H1 (cell line): Measurements from ENCODE around the gene ANKRD11. TPM values are rescaled to one million over a fixed set of nuclear protein-coding genes. Genes with fewer than 3 reads are reported as not detected.

Source experiments
- CTCF ChIA-PET: fragments of 300-600 bp; sonication (Branson Sonifier 250); formaldehyde crosslinking; loops from one replicate; lab custom pipeline; 2021; ENCODE audit not compliant: partially characterized antibody; lab: Charles Lee
- POLR2A ChIA-PET: fragments of 300-600 bp; sonication (Branson Sonifier 250); formaldehyde crosslinking; loops from one replicate; lab custom pipeline; 2021; ENCODE audit warnings: inconsistent platforms; ENCODE audit not compliant: partially characterized antibody; lab: Charles Lee
- DNase-seq, 2 experiments: peaks; one replicate each; pipeline versions ENCODE4 v3.0.0 to v3.0.0-alpha.2; 2010 to 2022; ENCODE audit warnings: low spot score in 2 of 2, low read depth in 1 of 2, mixed read lengths in 1 of 2
- FAIRE-seq: peaks from 2 replicates; lab custom pipeline; 2011; peaks lifted over from hg19 to GRCh38; lab: Jason Lieb, UNC
- H2AFZ ChIP-seq: 2 replicates; pipeline ENCODE4 v1.8.1; 2012; ENCODE audit warnings: low read length, inconsistent platforms
- H2AK5ac ChIP-seq: 2 replicates; pipeline ENCODE4 v1.6.1; 2013; ENCODE audit warnings: low read depth, low read length
- H2BK120ac ChIP-seq: replicated peaks from 2 replicates; pipeline ENCODE3; 2013; ENCODE audit warnings: low read depth, low read length, inconsistent platforms
- H2BK12ac ChIP-seq: 2 replicates; pipeline ENCODE4 v1.6.1; 2013; ENCODE audit warnings: low read depth, low read length
- H2BK15ac ChIP-seq: 2 replicates; pipeline ENCODE4 v1.6.1; 2013; ENCODE audit warnings: low read length
- H2BK20ac ChIP-seq: 2 replicates; pipeline ENCODE4 v1.6.1; 2013; ENCODE audit warnings: low read length
- H2BK5ac ChIP-seq: 2 replicates; pipeline ENCODE4 v1.6.1; 2013; ENCODE audit warnings: low read depth, low read length
- H3K14ac ChIP-seq: 2 replicates; pipeline ENCODE4 v1.6.1; 2013; ENCODE audit warnings: inconsistent platforms; ENCODE audit not compliant: insufficient read length
- H3K18ac ChIP-seq: 2 replicates; pipeline ENCODE4 v1.6.1; 2013; ENCODE audit warnings: low read length; ENCODE audit errors: extremely low read depth
- H3K23ac ChIP-seq: 2 replicates; pipeline ENCODE4 v1.6.1; 2013; ENCODE audit warnings: inconsistent platforms; ENCODE audit not compliant: insufficient read length
- H3K23me2 ChIP-seq: 2 replicates; pipeline ENCODE4 v1.6.1; 2013; ENCODE audit warnings: low read depth, low read length
- H3K27ac ChIP-seq: 2 replicates; pipeline ENCODE4 v1.6.1; 2011; ENCODE audit warnings: low read depth, low read length, inconsistent platforms
- H3K27me3 ChIP-seq, 4 experiments: replicated peaks in 1 of 4; 1 replicate in 1 of 4; 2 replicates in 3 of 4; pipeline versions ENCODE4 v1.6.1 to v1.8.1; 2011 to 2013; ENCODE audit warnings: low read length in 3 of 4, mild to moderate bottlenecking in 3 of 4, inconsistent platforms in 2 of 4, mixed read lengths in 2 of 4, moderate library complexity in 1 of 4; ENCODE audit not compliant: control insufficient read depth in 3 of 4, insufficient read depth in 3 of 4; ENCODE audit errors: extremely low read depth in 1 of 4
- H3K36me3 ChIP-seq, 4 experiments: 2 replicates each; pipeline versions ENCODE4 v1.6.1 to v1.8.1; 2011 to 2013; ENCODE audit warnings: mild to moderate bottlenecking in 4 of 4, low read length in 3 of 4, moderate library complexity in 2 of 4, control low read depth in 1 of 4, inconsistent platforms in 1 of 4; ENCODE audit not compliant: insufficient read depth in 4 of 4, control insufficient read depth in 2 of 4
- H3K4ac ChIP-seq: replicated peaks from 2 replicates; pipeline ENCODE3; 2013; ENCODE audit warnings: low read length, low read depth, mixed read lengths, inconsistent platforms; ENCODE audit not compliant: insufficient read length
- H3K4me1 ChIP-seq, 4 experiments: replicated peaks in 1 of 4; 1 replicate in 1 of 4; 2 replicates in 3 of 4; pipeline versions ENCODE4 v1.6.1 to v1.8.1; 2011 to 2013; ENCODE audit warnings: low read length in 3 of 4, inconsistent platforms in 2 of 4, mixed read lengths in 1 of 4; ENCODE audit not compliant: insufficient read depth in 4 of 4, control insufficient read depth in 3 of 4
- H3K4me2 ChIP-seq, 2 experiments: 2 replicates each; pipeline versions ENCODE4 v1.6.1 to v1.8.1; 2011 to 2013; ENCODE audit warnings: low read depth in 2 of 2, low read length in 2 of 2, control low read depth in 1 of 2, inconsistent platforms in 1 of 2, mild to moderate bottlenecking in 1 of 2; ENCODE audit not compliant: insufficient read depth in 1 of 2
- H3K4me3 ChIP-seq, 4 experiments: fragments of 200-600, 300-600 bp in 1 of 4; sonication (generic), shearing (Covaris generic), sonication (Bioruptor Twin) in 1 of 4; 2 replicates each; pipeline versions ENCODE4 v1.5.1 to v1.8.1; 2011 to 2016; ENCODE audit warnings: low read length in 4 of 4, low read depth in 3 of 4, control low read depth in 2 of 4, inconsistent platforms in 2 of 4, mild to moderate bottlenecking in 2 of 4, mixed read lengths in 1 of 4, moderate library complexity in 1 of 4; ENCODE audit not compliant: insufficient read depth in 2 of 4; ENCODE audit errors: extremely low read depth in 1 of 4
- H3K56ac ChIP-seq: replicated peaks from 2 replicates; pipeline ENCODE3; 2013; ENCODE audit warnings: low read depth, mild to moderate bottlenecking, mixed read lengths, low read length, inconsistent platforms; ENCODE audit not compliant: insufficient read length
- H3K79me1 ChIP-seq: 2 replicates; pipeline ENCODE4 v1.6.1; 2013; ENCODE audit warnings: low read depth, low read length, control low read depth
- H3K79me2 ChIP-seq, 2 experiments: 2 replicates each; pipeline versions ENCODE4 v1.6.1 to v1.8.1; 2012 to 2013; ENCODE audit warnings: low read length in 2 of 2, mild to moderate bottlenecking in 2 of 2, inconsistent platforms in 1 of 2; ENCODE audit not compliant: insufficient read depth in 2 of 2, control insufficient read depth in 1 of 2
- H3K9ac ChIP-seq, 4 experiments: replicated peaks in 1 of 4; 1 replicate in 1 of 4; 2 replicates in 3 of 4; pipeline versions ENCODE4 v1.6.1 to v1.8.1; 2011 to 2013; ENCODE audit warnings: low read depth in 3 of 4, low read length in 3 of 4, control low read depth in 2 of 4, mild to moderate bottlenecking in 2 of 4, moderate library complexity in 2 of 4, inconsistent platforms in 1 of 4; ENCODE audit errors: extremely low read depth in 1 of 4
- H3K9me3 ChIP-seq, 2 experiments: 2 replicates each; pipeline versions ENCODE4 v1.6.1 to v1.8.1; 2012 to 2013; ENCODE audit warnings: mild to moderate bottlenecking in 2 of 2, moderate library complexity in 2 of 2, control low read depth in 1 of 2, inconsistent platforms in 1 of 2, low read depth in 1 of 2, low read length in 1 of 2, mixed read lengths in 1 of 2; ENCODE audit not compliant: insufficient read depth in 2 of 2
- H4K20me1 ChIP-seq, 2 experiments: replicated peaks in 1 of 2; 2 replicates each; pipeline versions ENCODE3 to v1.8.1; 2011 to 2013; ENCODE audit warnings: inconsistent platforms in 2 of 2, low read length in 2 of 2, mild to moderate bottlenecking in 1 of 2; ENCODE audit not compliant: insufficient read depth in 2 of 2, control insufficient read depth in 1 of 2
- H4K5ac ChIP-seq: 2 replicates; pipeline ENCODE4 v1.6.1; 2013; ENCODE audit warnings: low read length, low read depth, mixed read lengths, inconsistent platforms; ENCODE audit not compliant: insufficient read length
- H4K8ac ChIP-seq: 2 replicates; pipeline ENCODE4 v1.8.0; 2013; ENCODE audit warnings: mild to moderate bottlenecking, moderate library complexity, low read length, inconsistent platforms; ENCODE audit not compliant: insufficient read depth; ENCODE audit errors: extremely low read depth
- H4K91ac ChIP-seq: replicated peaks from 2 replicates; pipeline ENCODE3; 2013; ENCODE audit warnings: low read length, mixed read lengths, inconsistent platforms; ENCODE audit not compliant: insufficient read length
- EGR1 ChIP-seq: IDR thresholded peaks from 2 replicates; pipeline ENCODE4 v1.6.1; 2011; ENCODE audit warnings: low read depth, low read length, borderline replicate concordance
- GTF2F1 ChIP-seq: IDR thresholded peaks from 2 replicates; pipeline ENCODE4 v1.6.1; 2012; ENCODE audit warnings: low read depth, low read length, improper control_type of control experiment, borderline replicate concordance
- NANOG ChIP-seq: IDR thresholded peaks from 2 replicates; pipeline ENCODE4 v1.6.1; 2011; ENCODE audit warnings: low read length, low read depth, mild to moderate bottlenecking, inconsistent platforms; ENCODE audit not compliant: insufficient read depth, poor library complexity, severe bottlenecking
- RAD21 ChIP-seq, 2 experiments: IDR thresholded peaks in 1 of 2; conservative IDR thresholded peaks in 1 of 2; 2 replicates each; pipeline ENCODE4 v1.6.1; 2011; ENCODE audit warnings: low read depth in 2 of 2, low read length in 2 of 2, improper control_type of control experiment in 1 of 2, inconsistent platforms in 1 of 2, mild to moderate bottlenecking in 1 of 2, moderate library complexity in 1 of 2
- TAF7 ChIP-seq: optimal IDR thresholded peaks from 2 replicates; pipeline ENCODE3; 2011; ENCODE audit warnings: low read depth, mild to moderate bottlenecking, inconsistent platforms, low read length, moderate library complexity, borderline replicate concordance
- TEAD4 ChIP-seq: IDR thresholded peaks from 2 replicates; pipeline ENCODE4 v1.6.1; 2012; ENCODE audit warnings: low read depth, low read length, inconsistent platforms, mixed read lengths
- WGBS, 2 experiments: shearing (Covaris generic) in 1 of 2; methylation state at CpG; one replicate each; pipeline versions ENCODE4 v1.1.6 to v1.1.7; 2013 to 2015; ENCODE audit warnings: low lambda C conversion rate in 2 of 2, mixed read lengths in 2 of 2, inconsistent platforms in 1 of 2, low coverage in 1 of 2, missing lambda C conversion rate in 1 of 2; ENCODE audit not compliant: insufficient replicate concordance in 2 of 2, insufficient coverage in 1 of 2, insufficient read length in 1 of 2; ENCODE audit errors: extremely low coverage in 1 of 2, missing lambda C conversion rate in 1 of 2; 5-methylcytosine and 5-hydroxymethylcytosine counted together
- polyA plus RNA-seq, 7 experiments: library from polyadenylated mRNA; depleted of rRNA in 3 of 7; stranded (reverse) in 5 of 7; unstranded in 2 of 7; fragments of >200 nt in 5 of 7; fragments of 200-250 nt in 2 of 7; gene quantifications; 1 replicate in 5 of 7; 2 replicates in 1 of 7; 4 replicates in 1 of 7; pipeline versions ENCODE4 v1.2.1 to v1.2.3, GENCODE V29; 2011 to 2013; ENCODE audit warnings: missing spikeins in 2 of 7, mixed read lengths in 2 of 7
- total RNA-seq: library from RNA; stranded (reverse); fragmentation: NEBNext Ultra II Directional; extraction: Animal tissue kit (Norgen Biotek cat#: 25700); gene quantifications from 2 replicates; pipeline ENCODE4 v1.2.1, GENCODE V29; 2021
- TF ChIP-seq, protein P1 (sequence below), 3 experiments: IDR thresholded peaks; 1 replicate in 2 of 3; 2 replicates in 1 of 3; pipeline versions ENCODE4 v1.5.1 to v1.6.1; 2011; ENCODE audit warnings: low read length in 3 of 3, mild to moderate bottlenecking in 3 of 3, inconsistent platforms in 2 of 3, low read depth in 1 of 3, moderate library complexity in 1 of 3; ENCODE audit not compliant: insufficient read depth in 1 of 3; ENCODE audit errors: control extremely low read depth in 1 of 3

Gene ANKRD11
- total and polyA plus RNA-seq, 2 of the 8 experiments (the other 6 are each of a cell fraction or from before 2014, with no cell fraction given): 46.5 to 142 TPM

DNA sequence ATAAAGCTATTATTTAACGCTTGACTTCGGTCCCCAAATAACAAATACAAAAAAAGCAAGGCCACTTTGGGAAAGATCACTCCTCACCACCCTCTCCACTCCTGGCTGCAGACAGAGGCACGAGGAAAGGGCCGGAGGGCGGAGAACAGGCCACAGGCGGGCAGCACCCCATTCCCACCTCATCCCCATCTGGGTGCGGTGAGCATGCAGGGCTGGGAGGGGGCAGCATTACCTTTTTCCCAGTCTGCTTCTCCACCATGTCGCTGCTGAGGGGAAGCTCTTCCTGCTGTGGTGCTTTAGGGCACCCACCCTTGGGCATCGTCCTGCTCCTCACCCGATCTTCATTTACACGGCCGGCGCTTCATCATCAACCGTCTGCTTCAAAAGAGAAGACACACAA lies 173.7 kb downstream of the ANKRD11 start:
- CTCF ChIA-PET: interaction anchor here (0.7 to 3.4 kb wide), 15 partner anchors 9 to 240 kb away, joined by 3 to 13 read pairs (median 4); no protein-coding TSS in a partner anchor
- H3K9ac ChIP-seq: no peak overlapping the region
- no peaks in the 10 kb centered on the region for H3K27me3 ChIP-seq

More for the DNA sequence above, 173.7 kb downstream of the ANKRD11 start:
- Histone ChIP-seq H3K27ac (no peak overlapping the region), H3K79me1 (peaks cover 50% of the 10 kb centered on the region), H3K23ac (no peak overlapping the region), H4K5ac (no peak overlapping the region), H3K56ac (no peak overlapping the region), H3K4me2 (no peak overlapping the region), H3K4me1 (peaks cover 2 to 48% (median 25%) of the 10 kb centered on the region in 4 experiments), H4K8ac (0 out of 2 replicates have a peak overlapping the region, but pooled peaks have one; percentile 11), H3K18ac (no peak overlapping the region), H2AFZ (no peak overlapping the region), H3K9me3 (no peaks in the 10 kb centered on the region), H2BK120ac (no peak overlapping the region), H2BK12ac (no peak overlapping the region), H3K23me2 (no peaks in the 10 kb centered on the region), H2BK20ac (no peak overlapping the region), H3K36me3 (peaks cover 2 to 8% (median 3%) of the 10 kb centered on the region in 4 experiments; a peak in 5 of 8 replicates), H2BK5ac (peak overlapping the region; percentile 73; the same call in 1 of the 2 replicates), H4K91ac (no peak overlapping the region), H2AK5ac (no peak overlapping the region), H3K14ac (no peak overlapping the region), H3K4ac (no peak overlapping the region), H3K79me2 (peaks cover 4 to 99% of the 10 kb centered on the region in 2 experiments), H3K4me3 (no peak overlapping the region), H2BK15ac (no peak overlapping the region), H4K20me1 (peaks cover 60 to 76% of the 10 kb centered on the region in 2 experiments)
- no peak for DNase-seq
- no peak for TF ChIP-seq TEAD4
- TF ChIP-seq TAF7: no peak
- no peak for TF ChIP-seq EGR1
- TF ChIP-seq GTF2F1: no peak
- peak; percentile 27 to 37; a peak in 1 of 4 replicates for TF ChIP-seq RAD21 (IDR thresholded peaks at IDR 0.05 in 1 of 2, conservative IDR thresholded peaks at IDR 0.05 in 1 of 2; ENCODE audit: low read depth in 2 of 2, low read length in 2 of 2)
- no peak for TF ChIP-seq NANOG
- TF ChIP-seq, protein P1, sequence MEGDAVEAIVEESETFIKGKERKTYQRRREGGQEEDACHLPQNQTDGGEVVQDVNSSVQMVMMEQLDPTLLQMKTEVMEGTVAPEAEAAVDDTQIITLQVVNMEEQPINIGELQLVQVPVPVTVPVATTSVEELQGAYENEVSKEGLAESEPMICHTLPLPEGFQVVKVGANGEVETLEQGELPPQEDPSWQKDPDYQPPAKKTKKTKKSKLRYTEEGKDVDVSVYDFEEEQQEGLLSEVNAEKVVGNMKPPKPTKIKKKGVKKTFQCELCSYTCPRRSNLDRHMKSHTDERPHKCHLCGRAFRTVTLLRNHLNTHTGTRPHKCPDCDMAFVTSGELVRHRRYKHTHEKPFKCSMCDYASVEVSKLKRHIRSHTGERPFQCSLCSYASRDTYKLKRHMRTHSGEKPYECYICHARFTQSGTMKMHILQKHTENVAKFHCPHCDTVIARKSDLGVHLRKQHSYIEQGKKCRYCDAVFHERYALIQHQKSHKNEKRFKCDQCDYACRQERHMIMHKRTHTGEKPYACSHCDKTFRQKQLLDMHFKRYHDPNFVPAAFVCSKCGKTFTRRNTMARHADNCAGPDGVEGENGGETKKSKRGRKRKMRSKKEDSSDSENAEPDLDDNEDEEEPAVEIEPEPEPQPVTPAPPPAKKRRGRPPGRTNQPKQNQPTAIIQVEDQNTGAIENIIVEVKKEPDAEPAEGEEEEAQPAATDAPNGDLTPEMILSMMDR (IDR thresholded peaks at IDR 0.05; ENCODE audit: control extremely low read depth in 1 of 3, insufficient read depth in 1 of 3, low read depth in 1 of 3, low read length in 3 of 3): peak; percentile 18 to 30 (median 27); a peak in 2 of 4 replicates
- POLR2A ChIA-PET: interaction anchor here (0.7 to 2.0 kb wide), 4 partner anchors 18 to 50 kb away, joined by 3 to 5 read pairs (median 3); no protein-coding TSS in a partner anchor
- FAIRE-seq: no peak
- 93% methylated on average over 14 of the region's 14 CpGs; no CpG with 5 or more reads in 1 of the 2 experiments for WGBS, 2 experiments
